ENCODE results near the gene XPR1.
"Not testable (repeated sequence)": the region's sequence is repeated elsewhere in the genome, so short reads cannot be mapped to it uniquely, and the experiment has no call there.

GRCh38 chr1:180726024-180726423, 94.2 kb downstream of the XPR1 start:
- not testable (repeated sequence) for TF ChIP-seq CTCF, POLR2A (IDR thresholded peaks at IDR 0.05)

Data from transverse colon (tissue), 3 donors.